ENCODE results near the gene UNC5CL. TPM values are rescaled to one million over a fixed set of nuclear protein-coding genes. Genes with fewer than 3 reads are reported as not detected.

UNC5CL gene
- total RNA-seq, 1 experiment from 2014 or later: 0.81 TPM

DNA sequence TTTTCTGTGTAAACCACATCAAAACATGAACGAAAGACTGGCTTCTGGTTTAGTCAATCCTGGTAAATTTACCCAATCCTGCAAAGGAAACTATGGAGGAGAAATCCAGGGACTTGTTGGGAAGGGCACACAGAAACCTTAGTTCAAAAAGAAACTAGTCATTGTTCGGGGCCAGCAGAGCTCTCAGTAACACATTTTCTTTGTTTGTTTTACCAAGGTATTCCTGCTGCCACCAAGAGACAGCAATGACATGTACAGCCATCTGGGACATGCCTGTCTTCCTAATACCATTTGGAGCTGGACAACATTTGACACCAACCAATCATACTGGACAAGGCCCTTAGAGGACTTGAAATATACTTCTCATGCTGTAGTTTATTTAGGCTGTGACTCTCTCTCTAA is 24.9 kb upstream of the UNC5CL start:
- no CpG with 5 or more reads among the region's 2 CpGs for WGBS (ENCODE audit: extremely low coverage, insufficient read length, low lambda C conversion rate)
- Histone ChIP-seq H3K4me2 (ENCODE audit: insufficient read depth, insufficient read length, low read length) (no peak overlapping the region), H4K5ac (ENCODE audit: insufficient read length, low read depth, low read length) (no peak overlapping the region), H2BK15ac (ENCODE audit: low read depth, low read length) (no peak overlapping the region), H2BK5ac (ENCODE audit: insufficient read length, low read length) (no peak overlapping the region), H3K4me1 (ENCODE audit: insufficient read depth, low read length) (0 out of 2 replicates have a peak, but pooled peaks cover 4% of the 10 kb centered on the region), H3K27ac (ENCODE audit: insufficient read length, low read depth, low read length) (no peak overlapping the region), H3K27me3 (ENCODE audit: insufficient read depth, low read length) (no peaks in the 10 kb centered on the region), H3K14ac (ENCODE audit: insufficient read depth, low read length) (no peak overlapping the region), H3K9me3 (ENCODE audit: control insufficient read depth, low read depth, low read length) (no peaks in the 10 kb centered on the region), H4K20me1 (ENCODE audit: control insufficient read depth, insufficient read depth, insufficient read length) (no peaks in the 10 kb centered on the region), H2BK20ac (ENCODE audit: low read depth, low read length, poor library complexity, severe bottlenecking) (no peak overlapping the region), H3K23ac (ENCODE audit: insufficient read length, low read depth, low read length) (no peak overlapping the region), H2AFZ (ENCODE audit: low read length) (no peak overlapping the region), H3K9ac (ENCODE audit: extremely low read depth, insufficient read length, low read length) (no peak overlapping the region), H4K91ac (ENCODE audit: insufficient read length, low read depth, low read length) (no peak overlapping the region), H3K18ac (ENCODE audit: insufficient read length, low read depth, low read length) (no peak overlapping the region), H3T11ph (ENCODE audit: low read length) (no peak overlapping the region), H2BK120ac (ENCODE audit: low read depth, low read length, poor library complexity, severe bottlenecking) (no peak overlapping the region), H3K79me1 (ENCODE audit: insufficient read depth, low read depth, low read length, poor library complexity, severe bottlenecking) (no peaks in the 10 kb centered on the region), H3K4ac (ENCODE audit: low read depth, low read length) (no peak overlapping the region), H3K23me2 (ENCODE audit: insufficient read length, low read depth, low read length, poor library complexity, severe bottlenecking) (no peaks in the 10 kb centered on the region), H3K56ac (ENCODE audit: insufficient read length, low read depth, low read length) (no peak overlapping the region), H2AK5ac (ENCODE audit: insufficient read length, low read length) (no peak overlapping the region), H4K8ac (replicated peaks; ENCODE audit: insufficient read length, low read depth, low read length) (no peak overlapping the region), H2BK12ac (ENCODE audit: insufficient read length, low read depth, low read length) (no peak overlapping the region), H3K79me2 (ENCODE audit: insufficient read depth, low read length) (no peaks in the 10 kb centered on the region)
- Mint-ChIP-seq H3K27ac (no peak overlapping the region), H3K4me3 (no peak overlapping the region), H3K36me3 (ENCODE audit: insufficient read depth in 1 of 3, low read depth in 3 of 3) (peaks cover 2 to 39% (median 31%) of the 10 kb centered on the region in 3 experiments; a peak in 5 of 7 replicates), H3K27me3 (ENCODE audit: low read depth) (no peaks in the 10 kb centered on the region), H3K4me1 (peaks cover 7 to 15% of the 10 kb centered on the region in 2 experiments), H3K9me3 (no peaks in the 10 kb centered on the region)
- no peak for DNase-seq
- TF ChIP-seq, protein P1, sequence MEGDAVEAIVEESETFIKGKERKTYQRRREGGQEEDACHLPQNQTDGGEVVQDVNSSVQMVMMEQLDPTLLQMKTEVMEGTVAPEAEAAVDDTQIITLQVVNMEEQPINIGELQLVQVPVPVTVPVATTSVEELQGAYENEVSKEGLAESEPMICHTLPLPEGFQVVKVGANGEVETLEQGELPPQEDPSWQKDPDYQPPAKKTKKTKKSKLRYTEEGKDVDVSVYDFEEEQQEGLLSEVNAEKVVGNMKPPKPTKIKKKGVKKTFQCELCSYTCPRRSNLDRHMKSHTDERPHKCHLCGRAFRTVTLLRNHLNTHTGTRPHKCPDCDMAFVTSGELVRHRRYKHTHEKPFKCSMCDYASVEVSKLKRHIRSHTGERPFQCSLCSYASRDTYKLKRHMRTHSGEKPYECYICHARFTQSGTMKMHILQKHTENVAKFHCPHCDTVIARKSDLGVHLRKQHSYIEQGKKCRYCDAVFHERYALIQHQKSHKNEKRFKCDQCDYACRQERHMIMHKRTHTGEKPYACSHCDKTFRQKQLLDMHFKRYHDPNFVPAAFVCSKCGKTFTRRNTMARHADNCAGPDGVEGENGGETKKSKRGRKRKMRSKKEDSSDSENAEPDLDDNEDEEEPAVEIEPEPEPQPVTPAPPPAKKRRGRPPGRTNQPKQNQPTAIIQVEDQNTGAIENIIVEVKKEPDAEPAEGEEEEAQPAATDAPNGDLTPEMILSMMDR (conservative IDR thresholded peaks at IDR 0.05): no peak
